Islet of Langerhans (tissue), 1 donor: ENCODE results near the gene LACTBL1.
A peak's percentile ranks its signal among the peaks of the same experiment; 100 is the strongest.
"Not testable (repeated sequence)": the region's sequence is repeated elsewhere in the genome, so short reads cannot be mapped to it uniquely, and the experiment has no call there.

Experiments
- FAIRE-seq: peaks from one replicate; lab custom pipeline; 2011; peaks lifted over from hg19 to GRCh38; lab: Jason Lieb, UNC

LACTBL1 gene, protein sequence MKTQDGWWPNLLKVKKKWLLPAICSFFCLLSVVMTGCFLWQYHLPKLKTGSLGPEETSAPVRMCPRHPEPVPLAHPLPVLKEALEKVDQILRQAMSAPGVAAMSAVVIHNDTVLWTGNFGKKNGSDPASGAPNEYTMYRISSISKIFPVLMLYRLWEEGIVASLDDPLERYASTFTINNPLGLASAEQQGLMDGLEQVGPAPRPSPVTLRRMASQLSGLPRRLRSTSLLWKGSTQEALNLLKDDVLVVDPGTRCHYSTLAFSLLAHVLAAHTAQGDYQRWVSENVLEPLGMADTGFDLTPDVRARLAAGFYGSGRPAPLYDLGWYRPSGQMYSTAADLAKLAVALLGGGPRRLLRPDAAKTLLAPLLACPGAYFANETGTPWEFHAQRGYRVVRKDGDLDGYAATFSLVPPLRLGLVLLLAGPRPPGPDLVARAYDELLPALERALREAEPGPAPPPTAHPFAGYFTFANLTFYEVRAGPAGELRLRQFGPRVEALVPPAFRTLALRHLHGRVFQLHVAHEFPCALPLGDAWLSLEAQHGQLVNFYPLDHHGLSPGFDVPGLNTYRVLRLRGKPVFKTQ

DNA sequence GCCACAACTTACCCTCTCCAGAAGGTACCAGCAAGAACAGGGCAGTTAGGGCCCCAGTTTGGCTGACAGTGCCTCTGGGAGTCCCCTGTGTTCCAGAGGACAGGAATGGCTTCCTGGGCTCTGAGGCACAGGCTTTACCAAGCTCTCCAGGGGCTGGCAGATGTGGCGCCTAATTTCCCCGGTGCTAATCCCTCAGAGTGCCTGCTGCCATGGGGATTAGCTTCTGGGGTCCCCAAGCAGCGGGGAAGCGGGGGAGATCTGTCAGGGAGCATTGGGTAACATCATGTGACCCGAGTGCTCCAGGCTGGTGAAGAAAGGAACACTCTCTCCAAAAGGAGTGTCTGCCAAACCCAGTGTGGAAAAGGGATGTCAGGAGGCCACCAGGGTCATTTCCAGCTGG is at the start of gene LACTBL1:
TSS of gene LACTBL1 (minus strand) at position 107 of the 400 bp plus-strand sequence. CDS start 550 bp downstream, outside the sequence.
- no peak for FAIRE-seq

DNA sequence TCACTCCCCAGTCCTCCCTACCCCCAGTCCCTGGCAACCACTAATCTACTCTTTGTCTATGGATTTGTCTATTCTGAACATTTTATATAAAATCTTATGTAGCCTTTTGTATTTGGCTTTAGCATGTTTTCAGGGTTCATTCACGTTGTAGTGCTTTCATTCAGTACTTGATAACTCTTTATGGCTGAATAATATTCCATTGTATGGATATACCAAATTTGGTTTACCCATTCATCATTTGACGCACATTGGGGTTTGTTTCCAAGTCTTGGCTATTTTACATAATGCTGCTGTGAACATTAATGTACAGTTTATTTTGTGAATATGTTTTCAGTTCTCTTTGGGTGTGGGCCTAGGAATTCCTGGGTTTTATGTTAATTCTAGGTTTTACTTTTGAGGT is 49.2 kb upstream of the LACTBL1 start:
- no peak for FAIRE-seq

DNA sequence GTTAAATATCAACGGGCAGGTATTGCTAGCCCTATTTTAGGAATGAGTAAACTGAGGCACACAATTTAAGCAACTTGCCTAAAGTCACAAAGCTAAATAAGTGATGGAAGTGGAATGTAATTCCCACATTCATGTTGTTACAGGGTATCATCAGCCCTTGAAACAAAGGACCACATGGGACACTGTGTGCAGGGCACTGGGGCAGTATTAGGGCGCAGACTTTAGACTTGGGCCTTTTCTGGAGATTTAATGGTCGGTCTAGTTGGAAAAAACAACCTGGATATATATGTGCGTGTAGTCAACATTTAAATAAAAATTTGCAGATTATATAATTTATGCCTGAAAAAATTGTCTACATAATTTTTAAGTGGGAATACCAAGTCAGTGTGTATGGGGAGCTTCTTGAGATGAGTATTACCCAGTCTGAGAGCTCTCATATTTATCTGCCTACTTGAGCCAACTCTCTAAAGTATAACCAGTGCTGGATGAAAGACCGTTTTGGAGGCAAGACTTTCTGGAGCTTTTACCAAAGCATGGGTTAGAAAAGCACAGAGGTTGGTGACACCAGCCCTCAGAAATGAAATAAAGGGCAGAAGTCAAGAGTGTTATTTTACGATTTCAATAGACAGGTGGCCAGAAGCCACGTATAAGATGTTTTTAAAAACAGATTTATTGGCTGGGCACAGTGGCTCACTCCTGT is 48.2 kb upstream of the LACTBL1 start:
- no peak for FAIRE-seq

DNA sequence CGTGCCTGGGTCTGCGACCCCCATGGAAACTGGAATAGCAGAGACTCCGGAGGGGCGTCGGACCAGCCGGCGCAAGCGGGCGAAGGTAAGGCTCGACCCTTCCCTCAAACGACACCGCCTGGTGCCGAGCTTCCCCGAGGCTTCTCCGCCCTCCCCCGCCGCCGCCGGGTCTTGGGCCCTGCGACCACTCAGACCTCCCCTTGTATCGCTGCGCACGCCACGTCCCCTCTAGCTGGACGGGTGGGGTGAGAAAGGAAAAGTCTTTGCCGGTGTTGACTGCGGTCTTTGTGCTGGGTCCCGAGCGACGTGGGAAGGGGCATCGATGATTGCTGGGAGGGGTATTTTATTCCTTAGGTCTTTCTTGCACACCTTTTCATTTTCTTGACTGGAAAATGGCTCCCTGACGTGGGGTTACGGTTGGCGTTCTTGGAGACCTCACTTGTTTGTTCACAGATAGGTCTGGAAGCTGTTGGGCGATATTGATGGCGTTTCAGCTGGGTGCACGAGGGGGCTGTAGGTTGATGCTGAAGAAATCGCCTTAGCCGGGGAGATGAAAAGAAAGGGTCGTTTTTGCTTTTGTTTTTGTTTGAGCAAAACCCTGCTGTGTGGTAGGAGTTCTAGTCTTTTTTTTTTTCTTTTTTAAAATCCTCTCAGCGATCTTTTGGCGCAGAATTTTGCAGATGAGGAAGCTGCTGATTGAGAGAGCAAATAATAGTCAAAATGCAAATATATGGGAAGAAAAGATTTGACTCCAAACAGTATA is 47.4 kb upstream of the LACTBL1 start:
- no peak for FAIRE-seq

DNA sequence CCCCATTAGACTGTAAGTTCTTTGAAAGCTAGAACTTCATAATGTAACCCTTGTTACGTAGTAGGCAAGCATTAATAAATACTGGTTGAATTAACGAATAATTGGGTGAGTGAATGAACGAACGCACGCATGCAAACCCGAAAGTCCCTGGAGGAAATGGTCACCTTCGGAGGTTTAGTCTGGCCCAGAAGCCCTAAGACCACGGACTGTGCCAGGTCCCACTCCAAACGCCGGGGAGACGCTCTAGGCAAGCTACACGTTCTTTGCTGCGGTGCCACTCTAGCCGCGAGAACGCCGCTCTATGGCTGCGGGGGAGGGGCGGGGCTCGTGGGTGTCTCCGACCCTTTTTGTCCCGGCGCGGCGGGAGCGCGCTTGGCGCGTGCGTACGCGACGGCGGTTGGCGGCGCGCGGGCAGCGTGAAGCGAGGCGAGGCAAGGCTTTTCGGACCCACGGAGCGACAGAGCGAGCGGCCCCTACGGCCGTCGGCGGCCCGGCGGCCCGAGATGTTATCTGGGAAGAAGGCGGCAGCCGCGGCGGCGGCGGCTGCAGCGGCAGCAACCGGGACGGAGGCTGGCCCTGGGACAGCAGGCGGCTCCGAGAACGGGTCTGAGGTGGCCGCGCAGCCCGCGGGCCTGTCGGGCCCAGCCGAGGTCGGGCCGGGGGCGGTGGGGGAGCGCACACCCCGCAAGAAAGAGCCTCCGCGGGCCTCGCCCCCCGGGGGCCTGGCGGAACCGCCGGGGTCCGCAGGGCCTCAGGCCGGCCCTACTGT is 46.6 kb upstream of the LACTBL1 start, which contains the start of gene KDM1A:
TSS of gene KDM1A (plus strand) at position 375 of the 769 bp plus-strand sequence. CDS start at position 504, 129 bp downstream.
- FAIRE-seq: no peak

DNA sequence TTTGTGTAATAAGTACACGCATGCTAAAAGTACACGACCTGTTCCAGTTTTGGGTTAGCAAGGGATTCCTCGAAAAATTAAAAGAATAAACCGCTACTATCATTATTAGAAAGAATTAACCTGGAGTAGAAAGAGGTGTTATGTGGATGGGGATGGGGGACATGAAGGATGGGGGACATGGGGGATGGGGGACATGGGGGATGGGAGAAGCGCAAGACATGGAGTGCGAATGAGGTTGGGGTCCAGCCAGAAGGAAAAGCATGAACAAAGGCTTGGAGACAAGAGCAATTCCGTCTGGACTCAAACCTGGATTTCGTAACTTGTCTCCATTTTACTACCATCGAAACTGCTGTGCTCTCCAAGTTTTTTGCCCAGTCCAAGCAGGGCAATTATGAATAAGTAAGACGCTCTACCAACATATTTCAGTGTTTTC is 46.0 kb upstream of the LACTBL1 start:
- peak; percentile 9 for FAIRE-seq

DNA sequence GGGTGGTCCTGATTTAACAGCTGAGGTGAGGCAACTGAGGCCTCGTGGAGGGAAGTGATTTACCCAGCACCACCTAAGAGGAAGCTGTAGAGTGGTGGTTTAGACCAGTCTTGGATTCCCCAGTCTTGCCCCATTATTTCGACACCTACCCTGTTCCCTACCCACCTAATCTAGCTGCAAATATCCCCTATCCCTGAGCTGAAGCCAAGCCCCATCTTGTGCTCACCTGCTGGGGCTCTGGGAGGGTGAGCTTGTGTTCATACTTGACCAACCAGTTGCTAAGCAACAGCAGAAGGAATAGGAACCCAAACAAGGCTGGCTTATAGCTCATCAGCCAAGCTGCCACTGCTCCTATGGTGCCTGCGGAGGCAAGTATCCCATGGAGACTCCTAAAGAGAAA is 41.0 kb upstream of the LACTBL1 start:
- FAIRE-seq: no peak

DNA sequence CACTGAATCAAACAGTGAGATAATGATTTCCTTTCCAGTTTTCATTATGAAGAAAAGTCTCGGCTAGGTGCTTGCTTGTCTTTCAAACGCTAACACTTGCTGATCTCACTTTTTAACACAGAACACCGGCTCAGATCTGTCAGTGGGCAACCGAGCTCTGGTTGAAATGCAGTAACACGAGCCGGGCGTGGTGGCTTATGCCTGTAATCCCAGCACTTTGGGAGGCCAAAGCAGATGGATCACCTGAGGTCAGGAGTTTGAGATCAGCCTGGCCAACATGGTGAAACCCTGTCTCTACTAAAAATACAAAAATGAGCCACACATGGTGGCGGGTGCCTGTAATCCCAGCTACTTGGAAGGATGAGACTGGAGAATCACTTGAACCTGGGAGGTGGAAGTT is 37.4 kb upstream of the LACTBL1 start:
- FAIRE-seq: not testable (repeated sequence)

DNA sequence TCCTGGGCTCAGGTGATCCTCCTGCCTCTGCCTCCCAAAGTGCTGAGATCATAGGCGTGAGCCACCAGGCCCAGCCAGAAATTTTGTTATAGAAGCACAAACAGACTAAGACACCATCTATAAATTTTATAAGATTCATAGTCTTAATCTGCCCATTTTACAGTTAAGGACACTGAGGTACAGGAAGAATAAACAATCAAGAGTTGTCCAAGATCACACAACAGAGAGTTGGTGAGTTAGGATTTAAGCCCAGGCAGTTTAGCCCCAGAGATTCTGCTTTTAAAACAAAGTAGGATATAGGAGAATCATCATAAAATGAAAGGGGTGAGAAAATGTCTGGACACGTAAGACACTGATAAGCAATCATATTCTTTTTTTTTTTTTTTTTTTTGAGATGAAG is 36.2 kb upstream of the LACTBL1 start:
- FAIRE-seq: no peak

DNA sequence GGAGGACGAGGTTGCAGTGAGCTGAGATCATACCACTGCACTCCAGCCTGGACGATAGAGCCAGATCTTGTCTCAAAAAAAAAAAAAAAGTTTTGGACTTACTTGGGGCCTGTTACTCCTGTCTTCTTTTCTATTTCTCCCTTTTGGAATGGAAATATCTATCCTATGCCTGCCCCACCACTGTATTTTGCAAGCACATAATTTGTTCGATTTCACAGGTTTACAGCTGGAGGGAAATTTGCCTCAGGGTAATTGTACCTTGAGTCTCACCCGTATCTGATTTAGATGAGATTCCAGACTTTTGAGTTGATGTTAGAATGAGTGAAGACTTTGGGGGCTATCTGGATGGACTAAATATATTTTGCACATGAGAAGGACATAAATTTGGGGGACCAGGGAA is 34.4 kb upstream of the LACTBL1 start:
- no peak for FAIRE-seq

DNA sequence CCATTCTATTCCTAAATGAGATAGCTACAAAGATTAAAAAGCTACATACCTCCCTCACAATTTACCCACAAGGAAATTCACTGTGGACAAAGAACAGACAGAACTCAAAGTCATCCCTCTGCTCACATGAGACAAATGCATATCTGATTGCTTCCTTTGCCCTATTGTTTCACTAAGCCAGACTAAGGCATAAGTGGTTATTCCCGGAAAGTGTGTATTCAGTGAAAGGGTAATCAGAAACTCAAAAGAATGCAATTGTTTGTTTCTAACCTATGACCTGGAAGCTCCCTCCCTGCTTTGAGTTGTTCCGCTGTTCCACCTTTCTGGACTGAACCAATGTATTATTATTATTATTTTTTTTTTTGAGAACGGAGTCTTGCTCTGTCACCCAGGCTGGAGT is 32.1 kb upstream of the LACTBL1 start:
- not testable (repeated sequence) for FAIRE-seq

DNA sequence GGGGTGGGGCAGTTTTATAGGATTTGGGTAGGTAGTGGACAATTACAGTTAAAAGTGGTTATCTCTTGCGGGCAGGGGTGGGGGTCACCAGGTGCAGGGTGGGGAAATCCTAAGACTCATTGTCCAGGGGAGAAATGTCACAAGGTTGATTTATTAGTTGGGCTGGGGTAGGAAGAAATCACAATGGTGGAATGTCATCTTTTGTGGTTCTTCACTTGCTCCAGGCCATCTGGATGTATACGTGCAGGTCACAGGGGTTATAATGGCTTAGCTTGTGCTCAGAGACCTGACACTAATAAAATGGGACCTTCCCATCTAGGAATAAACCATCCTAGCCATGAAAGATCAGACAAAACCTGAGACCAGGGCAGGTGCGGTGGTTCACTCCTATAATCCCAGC is 31.4 kb upstream of the LACTBL1 start:
- FAIRE-seq: no peak

DNA sequence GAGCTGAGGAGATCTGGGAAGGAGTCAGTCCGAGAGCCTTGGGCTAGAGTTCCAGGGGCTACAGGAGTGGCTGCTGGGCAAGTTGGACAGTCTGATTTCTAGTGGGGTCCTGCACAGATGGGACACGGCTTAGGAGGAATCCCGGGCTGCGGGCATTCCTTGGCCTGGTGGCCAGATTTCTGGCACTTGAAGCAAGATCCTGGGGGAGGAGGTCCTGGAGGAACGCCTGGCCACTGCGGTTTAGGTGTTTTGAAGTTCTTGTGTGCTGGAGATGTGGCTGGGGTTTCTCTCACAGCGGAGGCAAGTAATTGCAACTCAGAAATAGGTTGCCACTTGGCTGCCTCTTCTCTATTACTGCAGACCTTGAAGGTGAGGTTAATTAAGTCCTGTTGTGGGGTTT is 29.6 kb upstream of the LACTBL1 start:
- not testable (repeated sequence) for FAIRE-seq

DNA sequence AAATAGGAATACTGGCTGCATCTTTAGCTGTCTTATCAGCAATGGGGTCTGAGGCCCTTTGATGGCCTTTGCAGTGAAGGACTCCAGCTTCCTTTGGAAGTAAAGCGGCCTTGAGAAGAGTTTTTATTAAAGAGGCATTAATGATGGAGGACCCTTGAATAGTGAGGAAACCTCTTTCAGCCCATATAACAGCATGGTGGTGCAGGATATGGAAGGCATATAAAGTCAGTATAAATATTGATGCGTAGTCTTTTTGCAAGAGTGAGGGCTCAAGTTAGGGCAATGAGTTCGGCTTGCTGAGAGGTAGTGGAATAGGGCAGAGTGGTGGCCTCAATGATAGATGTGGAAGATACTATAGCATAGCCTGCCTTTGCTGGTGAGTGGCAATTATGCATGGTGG is 27.5 kb upstream of the LACTBL1 start:
- not testable (repeated sequence) for FAIRE-seq

DNA sequence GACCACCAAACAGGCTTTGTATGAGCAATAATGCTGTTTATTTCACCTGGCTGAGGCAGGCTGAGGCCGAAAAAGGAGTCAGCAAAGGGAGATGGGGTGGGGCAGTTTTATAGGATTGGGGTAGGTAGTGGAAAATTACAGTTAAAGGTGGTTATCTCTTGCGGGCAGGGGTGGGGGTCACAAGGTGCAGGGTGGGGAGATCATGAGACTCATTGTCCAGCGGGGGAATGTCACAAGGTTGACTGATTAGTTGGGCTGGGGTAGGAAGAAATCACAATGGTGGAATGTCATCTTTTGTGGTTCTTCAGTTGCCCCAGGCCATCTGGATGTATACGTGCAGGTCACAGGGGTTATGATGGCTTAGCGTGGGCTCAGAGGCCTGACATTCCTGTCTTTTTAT is 24.9 kb upstream of the LACTBL1 start:
- not testable (repeated sequence) for FAIRE-seq

DNA sequence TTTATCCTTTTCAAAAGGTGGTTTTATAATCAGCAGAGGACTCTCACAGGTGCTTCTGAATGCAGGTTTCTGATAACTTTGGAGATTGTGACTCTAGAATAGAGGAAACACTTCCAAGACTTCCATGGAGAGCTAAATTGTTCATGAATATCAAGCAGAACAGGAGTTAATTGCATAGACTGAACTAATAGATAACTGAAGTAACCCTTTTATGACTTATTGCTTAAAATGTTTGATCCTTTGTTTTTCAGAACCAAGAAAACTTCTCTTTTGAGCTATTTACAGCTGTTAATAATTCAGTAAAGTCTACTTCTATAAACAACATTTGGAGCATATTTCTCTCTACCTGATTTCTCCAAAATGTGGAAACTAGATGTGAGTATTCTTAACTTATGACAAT is 23.1 kb upstream of the LACTBL1 start:
- FAIRE-seq: no peak

DNA sequence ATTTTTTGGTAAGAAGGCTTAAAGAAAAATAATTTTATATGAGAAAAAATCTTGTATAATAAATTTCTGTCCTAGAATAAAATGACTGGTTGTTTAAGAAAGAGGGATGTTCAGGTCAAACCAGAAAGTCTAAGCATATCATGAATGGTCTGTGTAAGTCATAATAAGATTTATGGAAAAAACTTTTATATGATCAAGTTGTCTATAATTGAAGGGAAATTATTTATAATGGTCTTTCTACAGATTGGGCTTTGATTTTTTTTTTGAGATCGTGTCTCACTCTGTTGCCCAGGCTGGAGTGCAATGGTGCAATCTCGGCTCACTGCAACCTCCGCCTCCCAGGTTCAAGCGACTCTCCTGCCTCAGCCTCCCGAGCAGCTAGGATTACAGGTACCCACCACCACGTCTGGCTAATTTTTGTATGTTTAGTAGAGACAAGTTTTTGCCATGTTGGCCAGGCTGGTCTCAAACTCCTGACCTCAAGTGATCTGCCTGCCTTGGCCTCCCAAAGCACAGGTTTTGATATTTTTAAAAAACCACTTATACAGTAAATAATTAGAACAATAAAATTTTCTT is 20.6 kb upstream of the LACTBL1 start:
- FAIRE-seq: not testable (repeated sequence)

DNA sequence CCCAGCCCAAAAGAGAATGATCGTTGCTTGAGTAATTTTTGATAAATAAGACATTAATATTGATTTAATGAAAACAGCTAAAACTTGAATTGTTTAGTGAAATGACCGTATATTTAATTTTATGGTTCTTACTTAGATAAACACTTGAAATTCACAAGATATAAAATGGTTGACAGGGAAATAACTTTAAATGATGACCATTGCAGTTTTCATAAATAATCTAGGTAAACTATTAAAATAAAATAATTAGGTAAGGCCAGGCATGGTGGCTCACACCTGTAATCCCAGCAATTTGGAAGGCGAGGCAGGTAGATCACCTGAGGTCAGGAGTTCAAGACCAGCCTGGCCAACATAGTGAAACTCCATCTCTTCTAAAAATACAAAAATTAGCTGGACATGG is 19.7 kb upstream of the LACTBL1 start:
- FAIRE-seq: peak; percentile 90

DNA sequence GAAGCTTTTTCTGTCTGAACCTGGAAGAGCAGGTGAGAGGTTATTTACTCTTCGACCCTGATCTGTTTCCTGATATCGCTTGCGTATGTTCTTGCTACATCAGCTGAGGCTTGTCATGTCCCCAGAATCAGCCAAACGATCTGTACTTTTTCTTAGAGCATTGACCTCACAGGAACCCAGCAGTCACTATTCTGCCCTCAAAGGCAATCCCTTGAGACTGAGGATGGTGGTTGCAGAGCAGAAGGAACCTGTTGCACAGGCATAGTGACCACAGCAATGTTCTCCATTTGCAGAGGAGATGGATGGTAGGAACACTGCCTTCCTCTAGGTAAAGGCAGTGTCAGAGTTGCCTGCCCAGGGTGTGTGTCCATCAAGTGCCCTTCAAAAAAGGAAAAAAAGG is 11.3 kb upstream of the LACTBL1 start:
- no peak for FAIRE-seq

DNA sequence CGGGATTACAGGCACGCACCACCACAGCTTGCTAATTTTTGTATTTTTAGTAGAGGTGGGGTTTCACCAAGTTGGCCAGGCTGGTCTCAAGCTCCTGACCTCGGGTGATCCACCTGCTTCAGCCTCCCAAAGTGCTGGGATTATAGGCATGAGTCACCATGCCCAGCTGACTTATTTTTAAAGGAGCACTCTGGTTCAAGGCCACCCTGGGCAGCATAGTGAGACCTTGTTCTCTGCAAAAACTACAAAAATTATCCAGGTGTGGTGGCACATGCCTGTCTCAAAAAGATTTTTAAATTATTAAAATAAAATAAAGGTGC is 7.8 kb upstream of the LACTBL1 start:
- FAIRE-seq: not testable (repeated sequence)

DNA sequence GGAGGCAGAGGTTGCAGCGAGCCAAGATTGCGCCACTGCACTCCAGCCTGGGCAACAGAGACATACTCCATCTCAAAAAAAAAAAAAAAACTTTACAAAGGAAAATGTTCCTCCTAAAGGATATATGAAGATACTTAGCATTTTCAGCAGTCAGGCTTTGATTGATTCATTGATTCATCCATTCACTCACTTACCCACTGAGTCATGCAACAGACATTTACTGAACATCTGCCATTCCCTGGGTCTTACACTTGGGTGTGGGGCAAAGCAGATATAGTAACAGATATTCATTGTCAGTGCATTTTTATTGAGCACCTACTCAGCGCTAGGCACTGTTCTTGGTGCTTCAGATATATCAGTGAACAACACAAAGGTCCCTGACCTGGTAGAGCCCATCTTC is 5.6 kb upstream of the LACTBL1 start:
- no peak for FAIRE-seq
